GM18858 (cell line): ENCODE data around the gene RCN2.
"Not testable (repeated sequence)": the region's sequence is repeated elsewhere in the genome, so short reads cannot be mapped to it uniquely, and the experiment has no call there.

Source experiments
- ATAC-seq: cut with Tn5 transposase; IDR thresholded peaks from one replicate; pipeline ENCODE4 v1.9.1; 2021; ENCODE audit not compliant: unreplicated experiment

RCN2 gene

GRCh38 chr15:76931397-76932134 is at the start of gene RCN2:
TSS of gene RCN2 (plus strand) at chr15:76931749. CDS start at chr15:76931842, 93 bp downstream.
- ATAC-seq: peak; percentile 90

- ATAC-seq: no peak
Observed at GRCh38 chr15:76885212-76885611, 46.3 kb upstream of the RCN2 start.

GRCh38 chr15:76887280-76888141 is 44.0 kb upstream of the RCN2 start:
- not testable (repeated sequence) for ATAC-seq

GRCh38 chr15:76892836-76893235 is 38.7 kb upstream of the RCN2 start:
- not testable (repeated sequence) for ATAC-seq

- ATAC-seq: no peak
Observed at GRCh38 chr15:76894174-76894573, 37.4 kb upstream of the RCN2 start.

- no peak for ATAC-seq
Observed at GRCh38 chr15:76898102-76898501, 33.4 kb upstream of the RCN2 start.

- not testable (repeated sequence) for ATAC-seq
Observed at GRCh38 chr15:76899176-76899930, 32.2 kb upstream of the RCN2 start.

- not testable (repeated sequence) for ATAC-seq
Observed at GRCh38 chr15:76899931-76900310, 31.6 kb upstream of the RCN2 start.

- no peak for ATAC-seq
Observed at GRCh38 chr15:76901965-76902364, 29.6 kb upstream of the RCN2 start.

- ATAC-seq: no peak
Observed at GRCh38 chr15:76903251-76903681, 28.3 kb upstream of the RCN2 start.

- ATAC-seq: no peak
Observed at GRCh38 chr15:76904461-76905012, 27.0 kb upstream of the RCN2 start.

GRCh38 chr15:76905013-76905839 is 26.3 kb upstream of the RCN2 start, which contains the start of gene SCAPER:
TSS of gene SCAPER (minus strand) at chr15:76905340. CDS start at chr15:76883817, 21,523 bp downstream.
- peak; percentile 77 for ATAC-seq

GRCh38 chr15:76905855-76906254 is 25.7 kb upstream of the RCN2 start:
- ATAC-seq: no peak

- no peak for ATAC-seq
Observed at GRCh38 chr15:76912430-76912829, 19.1 kb upstream of the RCN2 start.

GRCh38 chr15:76913737-76914136 is 17.8 kb upstream of the RCN2 start:
- ATAC-seq: no peak

- ATAC-seq: no peak
Observed at GRCh38 chr15:76916369-76916768, 15.2 kb upstream of the RCN2 start.

GRCh38 chr15:76928201-76928600 is 3.3 kb upstream of the RCN2 start:
- ATAC-seq: no peak

GRCh38 chr15:76929011-76929760 is 2.4 kb upstream of the RCN2 start:
- no peak for ATAC-seq

- ATAC-seq: no peak
Observed at GRCh38 chr15:76930831-76931396, 635 bp upstream of the RCN2 start.
